Dermis blood vessel endothelial cell (primary cell): Measurements from ENCODE around the gene TMEM88. TPM values are rescaled to one million over a fixed set of nuclear protein-coding genes. Genes with fewer than 3 reads are reported as not detected.
"Not testable (repeated sequence)": the region's sequence is repeated elsewhere in the genome, so short reads cannot be mapped to it uniquely, and the experiment has no call there.

Experiments used
- DNase-seq: peaks from one replicate; pipeline ENCODE4 v3.0.0; 2010
- total RNA-seq: library from RNA; depleted of rRNA; stranded (reverse); fragments of >200 nt; gene quantifications from 2 replicates; pipeline ENCODE4 v1.2.3, GENCODE V29; 2014

The TMEM88 gene
- total RNA-seq, 1 donor from 2014 or later = 111 TPM

GRCh38 chr17:7856811-7857712, 2.2 kb downstream of the TMEM88 start, which contains the start of gene NAA38:
NAA38 (minus strand) TSS chr17:7857559; CDS start chr17:7857463, 96 bp downstream.
- peak; percentile 99 for DNase-seq

DNA sequence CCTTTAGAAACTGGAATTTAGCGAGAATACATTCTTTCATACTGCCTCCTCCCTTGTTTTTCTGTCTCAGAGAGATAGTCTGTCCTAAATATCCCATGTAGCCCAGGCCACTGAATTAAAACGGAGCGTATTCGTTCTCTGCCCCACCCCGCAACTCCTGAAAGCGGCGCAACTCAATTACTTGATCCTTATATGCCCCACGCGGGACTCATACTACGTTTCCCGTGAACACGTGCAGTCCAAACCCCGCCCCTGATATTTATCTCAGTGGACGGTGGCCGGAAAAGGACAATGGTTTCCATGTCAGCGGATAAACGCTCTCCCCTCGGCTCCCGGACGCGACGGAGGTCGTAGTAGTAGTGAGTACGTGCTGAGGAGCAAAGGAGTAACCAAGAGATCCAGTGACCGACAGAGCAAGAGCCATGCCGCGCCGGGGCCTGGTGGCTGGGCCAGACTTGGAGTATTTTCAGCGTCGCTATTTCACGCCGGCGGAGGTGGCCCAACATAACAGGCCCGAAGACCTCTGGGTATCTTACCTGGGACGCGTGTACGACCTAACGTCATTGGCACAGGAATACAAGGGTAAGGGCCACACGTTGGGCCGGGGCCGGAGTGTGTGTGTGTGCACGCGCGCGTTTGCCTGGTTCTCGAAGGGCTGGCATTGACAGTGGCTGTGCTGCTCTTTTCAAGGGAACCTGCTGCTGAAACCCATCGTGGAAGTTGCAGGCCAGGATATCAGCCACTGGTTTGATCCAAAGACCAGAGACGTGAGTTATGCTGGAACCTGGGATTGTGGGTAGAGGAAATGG, 3.1 kb downstream of the TMEM88 start, which contains the start of gene CYB5D1:
CYB5D1 (plus strand) TSS at position 291 of the 809 bp plus-strand sequence; CDS start at position 423, 132 bp downstream.
- DNase-seq = peak; percentile 97

- peak; percentile 75 for DNase-seq
These were observed 3.6 kb downstream of the TMEM88 start for GRCh38 chr17:7858522-7858810.

- DNase-seq = no peak
These were observed 4.2 kb downstream of the TMEM88 start for GRCh38 chr17:7859028-7859427.

GRCh38 chr17:7862692-7863437, 8.0 kb downstream of the TMEM88 start:
- peak; percentile 70 for DNase-seq

GRCh38 chr17:7864384-7864783, 9.5 kb downstream of the TMEM88 start:
- not testable (repeated sequence) for DNase-seq

DNA sequence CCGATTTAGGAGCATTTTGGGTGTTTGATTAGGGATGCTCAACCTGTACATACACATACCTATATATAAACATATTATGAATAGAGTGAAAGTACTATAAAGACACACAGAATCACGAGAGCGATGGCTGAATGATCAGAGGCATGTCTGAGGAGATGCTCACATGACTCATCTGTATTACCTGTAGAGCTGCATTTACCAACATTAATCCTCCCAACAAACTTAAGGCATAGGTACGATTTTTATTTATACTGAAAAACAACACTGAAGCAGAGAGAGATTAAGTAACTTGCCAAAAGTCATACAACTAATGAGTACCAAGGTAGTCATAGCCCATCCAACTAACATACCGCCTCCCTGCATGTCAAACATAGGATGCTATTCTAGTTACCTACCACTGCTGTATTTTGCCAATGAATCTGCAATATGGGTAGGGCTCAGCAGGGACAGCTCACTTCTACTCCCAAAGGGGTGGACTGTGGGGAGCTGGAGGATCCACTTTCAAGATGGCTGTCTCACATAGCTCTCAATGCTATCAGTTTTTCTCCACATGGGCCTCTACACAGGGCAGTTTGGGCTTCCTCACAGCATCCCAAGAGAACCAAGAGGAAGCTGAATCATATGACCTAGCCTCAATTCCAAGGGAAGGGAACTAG, 10.3 kb downstream of the TMEM88 start:
- peak; percentile 31 for DNase-seq

DNA sequence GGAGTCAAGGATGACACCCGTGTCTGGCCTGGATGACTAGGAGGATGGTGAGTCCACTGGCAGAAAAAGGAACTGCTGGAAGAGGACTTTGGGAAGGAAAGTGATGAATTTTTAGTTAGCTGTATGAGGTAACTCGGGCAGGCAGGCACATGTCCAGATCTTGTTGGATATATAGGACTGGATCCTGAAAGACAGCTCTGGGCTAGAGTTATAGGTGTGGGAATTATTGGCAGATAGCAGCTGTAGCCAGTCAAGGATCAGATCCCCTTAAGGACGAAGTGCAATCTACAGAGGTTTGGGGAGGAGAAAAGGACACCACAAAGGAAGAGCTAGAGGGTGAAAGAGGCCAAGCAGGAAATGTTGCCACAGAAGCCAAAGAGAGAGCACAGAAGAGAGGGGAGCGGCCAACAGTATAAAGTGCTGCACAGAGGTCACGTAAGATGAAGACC, 13.0 kb downstream of the TMEM88 start:
- DNase-seq = no peak

DNA sequence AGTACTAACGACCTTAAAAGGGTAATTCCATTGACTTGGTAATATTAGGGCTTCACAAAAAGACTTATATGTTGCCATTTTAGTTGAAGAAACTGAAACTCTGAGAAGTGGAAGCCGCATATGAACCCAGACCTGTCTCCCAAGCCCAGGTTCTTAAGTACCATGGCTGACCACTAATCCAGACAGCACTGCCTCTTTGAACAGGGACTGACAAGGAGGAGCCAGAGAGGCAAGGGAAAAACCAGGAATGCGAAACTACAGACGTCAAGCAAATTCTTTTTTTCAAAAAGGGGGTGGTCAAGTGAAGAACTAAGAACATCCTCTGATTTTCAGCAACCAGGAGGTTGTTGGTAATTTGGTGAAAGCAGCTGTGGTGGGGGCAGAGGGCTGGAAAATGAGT, 18.2 kb downstream of the TMEM88 start:
- DNase-seq = no peak

DNA sequence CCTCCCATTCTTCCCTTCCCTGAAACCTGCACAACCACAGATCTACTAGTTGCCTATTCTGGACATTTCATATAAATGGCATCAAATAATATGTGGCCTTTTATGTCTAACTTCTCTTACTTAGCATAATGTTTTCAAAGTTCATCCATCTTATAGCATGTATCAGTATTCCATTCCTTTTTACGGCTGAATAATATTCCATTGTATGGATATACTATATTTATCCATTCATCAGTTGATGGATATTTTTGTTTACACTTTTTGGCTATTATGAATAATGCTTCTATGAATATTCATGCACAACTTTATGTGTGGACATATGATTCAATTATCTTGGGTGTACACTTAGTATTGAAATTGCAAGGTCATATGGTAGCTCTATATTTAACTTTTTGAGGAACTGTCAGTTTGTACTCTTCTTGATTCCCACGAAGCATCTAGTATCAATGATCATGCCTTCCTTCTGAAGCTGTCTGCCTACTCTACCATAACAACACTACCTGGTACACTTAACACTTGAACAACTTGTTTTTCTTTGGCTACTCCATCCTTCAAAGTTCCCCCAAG, 21.0 kb downstream of the TMEM88 start:
- DNase-seq = no peak

- DNase-seq = no peak
These were observed 23.4 kb downstream of the TMEM88 start for GRCh38 chr17:7878234-7878633.

GRCh38 chr17:7880076-7880868, 25.4 kb downstream of the TMEM88 start:
- no peak for DNase-seq

DNA sequence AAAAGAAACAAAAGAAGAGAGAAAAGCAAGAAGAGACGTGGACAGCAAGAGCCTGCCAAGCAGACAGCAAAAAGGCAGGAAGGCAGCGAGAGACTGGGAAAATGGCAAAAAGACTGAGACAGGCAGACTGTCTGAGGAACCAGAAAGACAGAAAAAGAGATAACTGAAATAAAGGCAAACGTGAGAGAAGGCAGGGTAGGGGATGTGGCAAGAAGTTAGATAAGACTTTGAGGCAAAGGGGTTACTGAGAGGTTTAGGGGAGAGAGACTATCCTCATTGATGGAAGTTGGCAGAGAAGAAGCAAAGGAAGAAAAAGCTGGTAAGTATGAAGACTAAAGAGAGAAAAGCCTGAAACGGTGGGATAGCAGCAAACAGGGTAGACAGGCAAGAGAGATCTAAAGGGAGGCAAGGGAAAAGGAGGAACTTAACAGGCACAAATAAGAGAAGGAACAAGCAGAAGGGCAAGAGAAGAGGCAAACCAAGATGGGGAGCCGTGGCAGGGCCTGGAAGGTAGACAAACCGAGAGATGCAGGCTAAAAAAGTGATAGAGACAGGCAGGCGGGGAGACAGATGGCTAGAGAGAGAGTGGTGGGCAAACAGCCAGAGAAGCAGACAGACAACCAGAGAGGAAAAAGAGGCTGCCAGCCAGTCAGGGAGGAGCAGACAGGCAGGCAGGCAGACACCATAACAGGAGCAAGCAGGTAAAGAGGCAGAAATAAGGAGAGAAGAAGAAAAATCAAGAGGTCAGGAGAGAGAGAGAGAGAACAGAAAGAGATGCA, 26.6 kb downstream of the TMEM88 start:
- no peak for DNase-seq

DNA sequence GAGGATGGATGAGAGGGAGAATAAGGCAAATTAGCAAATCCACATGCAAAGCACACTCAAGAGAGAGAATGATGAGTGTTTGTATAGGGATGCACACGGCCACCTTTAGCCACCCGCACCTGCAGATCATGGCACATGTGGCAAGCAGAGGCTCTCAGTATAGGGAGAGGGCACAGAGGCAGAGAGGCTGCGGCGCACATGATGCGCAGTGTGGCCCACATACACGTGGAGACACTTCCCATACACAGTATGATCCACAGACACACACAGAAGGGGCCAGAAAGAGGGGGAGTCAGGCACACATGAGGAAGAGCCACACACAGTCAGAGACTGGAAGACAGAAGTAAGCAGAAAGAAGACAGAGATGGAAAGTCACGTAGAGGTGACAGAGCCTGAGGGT, 27.2 kb downstream of the TMEM88 start:
- no peak for DNase-seq

GRCh38 chr17:7882629-7883028, 27.8 kb downstream of the TMEM88 start:
- DNase-seq = no peak

GRCh38 chr17:7883781-7884386, 29.0 kb downstream of the TMEM88 start:
- DNase-seq = peak; percentile 35

GRCh38 chr17:7884581-7885366, 29.9 kb downstream of the TMEM88 start:
- peak; percentile 9 for DNase-seq

- peak; percentile 43 for DNase-seq
These were observed 30.7 kb downstream of the TMEM88 start for GRCh38 chr17:7885367-7886226.
